Nephron progenitor cell (in vitro differentiated cells): ENCODE measurements around the gene PNMT.
A peak's percentile ranks its signal among the peaks of the same experiment; 100 is the strongest.

ENCODE experiments used
- DNase-seq: peaks from one replicate; pipeline ENCODE4 v3.0.0; 2021
- H3K27ac Mint-ChIP-seq: 2 replicates; pipeline ENCODE4 v1.8.0; 2021; ENCODE audit warnings: mild to moderate bottlenecking, moderate library complexity, mixed read lengths
- H3K27me3 Mint-ChIP-seq: 2 replicates; pipeline ENCODE4 v1.8.0; 2021; ENCODE audit warnings: mild to moderate bottlenecking, low read depth, mixed read lengths; ENCODE audit not compliant: poor library complexity
- H3K36me3 Mint-ChIP-seq: 2 replicates; pipeline ENCODE4 v1.8.0; 2021; ENCODE audit warnings: low read depth, mixed read lengths
- H3K4me1 Mint-ChIP-seq: 2 replicates; pipeline ENCODE4 v1.8.0; 2021; ENCODE audit warnings: mixed read lengths
- H3K4me3 Mint-ChIP-seq: 2 replicates; pipeline ENCODE4 v1.8.0; 2021; ENCODE audit warnings: mild to moderate bottlenecking, moderate library complexity, mixed read lengths
- H3K9me3 Mint-ChIP-seq: 2 replicates; pipeline ENCODE4 v1.8.0; 2021; ENCODE audit warnings: mild to moderate bottlenecking, moderate library complexity, mixed read lengths
- CTCF ChIP-seq: fragments of 200-600 bp; sonication (generic); IDR thresholded peaks from 2 replicates; pipeline ENCODE4 v1.5.0; 2021; ENCODE audit warnings: antibody characterized with exemption

PNMT gene

GRCh38 chr17:39664581-39665561 is 3.4 kb upstream of the PNMT start, which contains the start of gene TCAP:
TSS of gene TCAP (plus strand) at chr17:39665349. CDS start at chr17:39665360, 11 bp downstream.
- Mint-ChIP-seq H3K4me1 (peaks cover 21% of the 10 kb centered on the region), H3K36me3 (no peaks in the 10 kb centered on the region), H3K27ac (no peak within 1 kb of the TSS), H3K4me3 (no peak within 1 kb of the TSS), H3K27me3 (peaks cover 43% of the 10 kb centered on the region), H3K9me3 (no peaks in the 10 kb centered on the region)
- TF ChIP-seq CTCF: no peak
- no peak for DNase-seq

- no peak for DNase-seq
- Mint-ChIP-seq H3K27me3 (peaks cover 49% of the 10 kb centered on the region), H3K4me3 (no peak overlapping the region), H3K27ac (no peak overlapping the region), H3K36me3 (no peaks in the 10 kb centered on the region), H3K9me3 (no peaks in the 10 kb centered on the region), H3K4me1 (peaks cover 21% of the 10 kb centered on the region)
- no peak for TF ChIP-seq CTCF
These were observed 2.5 kb upstream of the PNMT start for GRCh38 chr17:39665642-39666224.

GRCh38 chr17:39666231-39666600 is 2.0 kb upstream of the PNMT start:
- no peak for TF ChIP-seq CTCF
- H3K27ac Mint-ChIP-seq: no peak overlapping the region
- H3K4me1 Mint-ChIP-seq: peaks cover 21% of the 10 kb centered on the region
- no peaks in the 10 kb centered on the region for H3K36me3 Mint-ChIP-seq
- no peaks in the 10 kb centered on the region for H3K9me3 Mint-ChIP-seq
- no peak overlapping the region for H3K4me3 Mint-ChIP-seq
- H3K27me3 Mint-ChIP-seq: peaks cover 49% of the 10 kb centered on the region
- DNase-seq: no peak

GRCh38 chr17:39666601-39667261 is 1.5 kb upstream of the PNMT start:
- no peaks in the 10 kb centered on the region for H3K36me3 Mint-ChIP-seq
- DNase-seq: no peak
- H3K9me3 Mint-ChIP-seq: no peaks in the 10 kb centered on the region
- H3K4me3 Mint-ChIP-seq: peak overlapping the region; percentile 34
- peaks cover 21% of the 10 kb centered on the region for H3K4me1 Mint-ChIP-seq
- no peak for TF ChIP-seq CTCF
- peaks cover 49% of the 10 kb centered on the region for H3K27me3 Mint-ChIP-seq
- no peak overlapping the region for H3K27ac Mint-ChIP-seq

GRCh38 chr17:39667262-39667944 is 850 bp upstream of the PNMT start:
- H3K27me3 Mint-ChIP-seq: peaks cover 49% of the 10 kb centered on the region
- H3K27ac Mint-ChIP-seq: no peak overlapping the region
- H3K4me1 Mint-ChIP-seq: peaks cover 21% of the 10 kb centered on the region
- H3K4me3 Mint-ChIP-seq: peak overlapping the region; percentile 59
- no peaks in the 10 kb centered on the region for H3K36me3 Mint-ChIP-seq
- DNase-seq: peak; percentile 44
- no peaks in the 10 kb centered on the region for H3K9me3 Mint-ChIP-seq
- TF ChIP-seq CTCF: no peak
